SU-DHL-6 (cell line): ENCODE data around the gene ZBTB16.

Source experiments
- H2AFZ ChIP-seq: fragments of 200-600 bp; sonication (generic); 2 replicates; pipeline ENCODE4 v1.6.1; 2014; ENCODE audit warnings: low read depth, mild to moderate bottlenecking, moderate library complexity, mixed read lengths, antibody characterized with exemption, low read length; ENCODE audit not compliant: severe bottlenecking
- H3F3A ChIP-seq: fragments of 200-600 bp; shearing (Covaris generic); 2 replicates; pipeline ENCODE4 v1.6.0; 2016; ENCODE audit warnings: antibody characterized with exemption, mild to moderate bottlenecking; ENCODE audit not compliant: insufficient read depth
- H3K27ac ChIP-seq: fragments of 200-600 bp; sonication (generic); 2 replicates; pipeline ENCODE4 v1.5.1; 2016; ENCODE audit warnings: low read depth, mild to moderate bottlenecking, low read length, moderate library complexity, mixed read lengths
- H3K27me3 ChIP-seq: fragments of 200-600 bp; sonication (generic), shearing (Covaris generic); 2 replicates; pipeline ENCODE4 v1.6.0; 2014; ENCODE audit warnings: mild to moderate bottlenecking, low read length
- H3K36me3 ChIP-seq: fragments of 200-600 bp; sonication (generic); 2 replicates; pipeline ENCODE4 v1.6.1; 2014; ENCODE audit warnings: mild to moderate bottlenecking, low read length, mixed read lengths
- H3K4me2 ChIP-seq: fragments of 300-600, 200-600 bp; shearing (Covaris generic), sonication (generic); 2 replicates; pipeline ENCODE4 v1.6.0; 2014; ENCODE audit warnings: low read length, low read depth, mild to moderate bottlenecking; ENCODE audit not compliant: poor library complexity, severe bottlenecking
- H3K4me3 ChIP-seq: fragments of 200-600 bp; sonication (generic); 2 replicates; pipeline ENCODE4 v1.5.1; 2014; ENCODE audit warnings: antibody characterized with exemption, low read length, mild to moderate bottlenecking, mixed read lengths; ENCODE audit not compliant: insufficient read depth, poor library complexity, severe bottlenecking
- H3K79me2 ChIP-seq: fragments of 200-600 bp; sonication (generic); 2 replicates; pipeline ENCODE4 v1.6.1; 2014; ENCODE audit warnings: mild to moderate bottlenecking, low read length, moderate library complexity; ENCODE audit not compliant: insufficient read depth
- H3K9ac ChIP-seq: fragments of 200-600 bp; sonication (generic); 2 replicates; pipeline ENCODE4 v1.7.0; 2014; ENCODE audit warnings: mild to moderate bottlenecking, low read length
- H3K9me2 ChIP-seq: fragments of 200-600 bp; sonication (generic); replicated peaks from 2 replicates; pipeline ENCODE4 v1.6.1; 2014; ENCODE audit warnings: low read length; ENCODE audit not compliant: insufficient read depth
- H3K9me3 ChIP-seq: fragments of 200-600 bp; sonication (generic); 2 replicates; pipeline ENCODE4 v1.6.1; 2014; ENCODE audit warnings: low read length, mixed read lengths; ENCODE audit not compliant: insufficient read depth
- H4K20me1 ChIP-seq: fragments of 200-600 bp; sonication (generic); 2 replicates; pipeline ENCODE4 v1.6.1; 2014; ENCODE audit warnings: low read depth, mild to moderate bottlenecking, antibody characterized with exemption, low read length, moderate library complexity, mixed read lengths
- EZH2phosphoT487 ChIP-seq: fragments of 200-600 bp; sonication (generic), shearing (Covaris generic); conservative IDR thresholded peaks from 2 replicates; pipeline ENCODE4 v1.6.1; 2018; ENCODE audit warnings: mild to moderate bottlenecking, antibody characterized with exemption, low read length, moderate library complexity, mixed read lengths
- TF ChIP-seq, protein P1 (sequence below): fragments of 200-600 bp; sonication (generic); IDR thresholded peaks from one replicate; pipeline ENCODE4 v1.5.1; 2017; ENCODE audit warnings: antibody characterized with exemption, mild to moderate bottlenecking, low read length, moderate library complexity; ENCODE audit not compliant: insufficient read depth, poor library complexity, severe bottlenecking

Gene ZBTB16

GRCh38 chr11:114134870-114135269 is 75.4 kb downstream of the ZBTB16 start:
- H3K4me2 ChIP-seq: no peak overlapping the region

GRCh38 chr11:114135737-114136151 is 76.2 kb downstream of the ZBTB16 start:
- no peaks in the 10 kb centered on the region for H3K27me3 ChIP-seq
- H3K4me2 ChIP-seq: no peak overlapping the region
- no peaks in the 10 kb centered on the region for H4K20me1 ChIP-seq
- H3K9me2 ChIP-seq: no peaks in the 10 kb centered on the region
- no peak overlapping the region for H3K27ac ChIP-seq
- no peaks in the 10 kb centered on the region for H3F3A ChIP-seq
- TF ChIP-seq, protein P1, sequence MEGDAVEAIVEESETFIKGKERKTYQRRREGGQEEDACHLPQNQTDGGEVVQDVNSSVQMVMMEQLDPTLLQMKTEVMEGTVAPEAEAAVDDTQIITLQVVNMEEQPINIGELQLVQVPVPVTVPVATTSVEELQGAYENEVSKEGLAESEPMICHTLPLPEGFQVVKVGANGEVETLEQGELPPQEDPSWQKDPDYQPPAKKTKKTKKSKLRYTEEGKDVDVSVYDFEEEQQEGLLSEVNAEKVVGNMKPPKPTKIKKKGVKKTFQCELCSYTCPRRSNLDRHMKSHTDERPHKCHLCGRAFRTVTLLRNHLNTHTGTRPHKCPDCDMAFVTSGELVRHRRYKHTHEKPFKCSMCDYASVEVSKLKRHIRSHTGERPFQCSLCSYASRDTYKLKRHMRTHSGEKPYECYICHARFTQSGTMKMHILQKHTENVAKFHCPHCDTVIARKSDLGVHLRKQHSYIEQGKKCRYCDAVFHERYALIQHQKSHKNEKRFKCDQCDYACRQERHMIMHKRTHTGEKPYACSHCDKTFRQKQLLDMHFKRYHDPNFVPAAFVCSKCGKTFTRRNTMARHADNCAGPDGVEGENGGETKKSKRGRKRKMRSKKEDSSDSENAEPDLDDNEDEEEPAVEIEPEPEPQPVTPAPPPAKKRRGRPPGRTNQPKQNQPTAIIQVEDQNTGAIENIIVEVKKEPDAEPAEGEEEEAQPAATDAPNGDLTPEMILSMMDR: no peak
- TF ChIP-seq EZH2phosphoT487: no peak
- H3K9me3 ChIP-seq: no peaks in the 10 kb centered on the region
- no peak overlapping the region for H3K9ac ChIP-seq
- no peaks in the 10 kb centered on the region for H3K36me3 ChIP-seq
- no peak overlapping the region for H2AFZ ChIP-seq
- H3K4me3 ChIP-seq: no peak overlapping the region
- H3K79me2 ChIP-seq: no peaks in the 10 kb centered on the region

More at GRCh38 chr11:114134870-114135269, 75.4 kb downstream of the ZBTB16 start:
- H3K9me3 ChIP-seq: no peaks in the 10 kb centered on the region
- no peak overlapping the region for H3K9ac ChIP-seq
- H3K9me2 ChIP-seq: no peaks in the 10 kb centered on the region
- H2AFZ ChIP-seq: no peak overlapping the region
- no peak overlapping the region for H3K4me3 ChIP-seq
- H3K36me3 ChIP-seq: no peaks in the 10 kb centered on the region
- H3K79me2 ChIP-seq: no peaks in the 10 kb centered on the region
- H4K20me1 ChIP-seq: no peaks in the 10 kb centered on the region
- no peaks in the 10 kb centered on the region for H3F3A ChIP-seq
- H3K27me3 ChIP-seq: no peaks in the 10 kb centered on the region
- no peak overlapping the region for H3K27ac ChIP-seq
- TF ChIP-seq, protein P1: no peak
- TF ChIP-seq EZH2phosphoT487: no peak

DNA sequence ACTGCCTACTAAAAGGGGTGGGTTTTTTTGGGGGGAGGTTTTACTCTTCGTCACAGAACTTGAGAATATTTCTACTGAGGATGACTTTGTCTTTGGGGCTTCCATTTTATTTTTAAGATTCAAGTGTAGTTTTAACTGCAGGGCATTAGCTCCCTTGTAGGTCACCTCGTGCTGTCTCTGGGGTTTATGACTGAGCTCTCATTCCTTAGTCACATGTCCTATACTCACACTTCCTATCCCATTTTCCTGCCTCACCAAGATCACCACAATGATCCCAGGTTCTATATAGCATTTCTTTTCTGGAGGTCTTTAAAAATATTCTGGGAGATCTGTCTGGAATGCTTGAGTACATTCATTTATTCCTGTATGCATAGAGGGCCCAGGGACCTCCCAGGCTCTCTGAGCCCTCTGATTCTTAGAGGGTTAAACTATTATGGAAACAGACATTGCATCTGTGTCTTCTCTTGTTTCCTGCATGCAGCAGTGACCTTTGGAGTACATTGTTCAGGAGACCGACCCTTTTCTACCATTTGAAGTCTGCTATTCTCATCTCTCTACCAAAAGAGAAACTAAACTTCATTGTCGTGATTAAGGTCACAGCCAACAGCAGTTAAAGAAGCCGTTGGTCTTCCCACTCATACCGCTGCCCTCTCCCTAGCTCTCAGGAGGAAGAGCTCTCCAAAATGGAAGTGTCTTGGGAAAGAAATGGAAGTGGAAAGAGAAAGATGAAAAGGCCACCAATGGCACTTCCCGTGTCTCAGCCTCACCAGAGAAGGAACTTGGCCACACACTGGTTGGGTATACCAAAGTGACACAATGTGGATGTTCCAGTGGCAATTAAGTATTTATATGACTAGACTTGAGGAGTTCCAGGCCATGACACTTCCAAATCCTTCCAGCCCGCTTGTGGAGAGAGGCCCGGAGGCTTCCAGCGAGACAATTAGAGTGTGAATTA is 77.5 kb downstream of the ZBTB16 start:
- Histone ChIP-seq H3F3A (no peaks in the 10 kb centered on the region), H3K9me3 (no peaks in the 10 kb centered on the region), H3K4me2 (no peak overlapping the region), H3K27ac (no peak overlapping the region), H2AFZ (no peak overlapping the region), H4K20me1 (no peaks in the 10 kb centered on the region), H3K4me3 (no peak overlapping the region), H3K79me2 (no peaks in the 10 kb centered on the region), H3K36me3 (no peaks in the 10 kb centered on the region), H3K27me3 (no peaks in the 10 kb centered on the region), H3K9ac (no peak overlapping the region), H3K9me2 (no peaks in the 10 kb centered on the region)
- no peak for TF ChIP-seq EZH2phosphoT487
- TF ChIP-seq, protein P1: no peak
